ENCODE data around the gene HNMT.
"Not testable (repeated sequence)": the region's sequence is repeated elsewhere in the genome, so short reads cannot be mapped to it uniquely, and the experiment has no call there.

The HNMT gene

GRCh38 chr2:138016351-138017087, 52.2 kb downstream of the HNMT start:
- no peak for DNase-seq

- DNase-seq, result no peak
Observed at GRCh38 chr2:138017824-138018223, 53.6 kb downstream of the HNMT start.

- no peak for DNase-seq
Observed at GRCh38 chr2:138018866-138019688, 54.8 kb downstream of the HNMT start.

GRCh38 chr2:138020432-138020831, 56.2 kb downstream of the HNMT start:
- no peak for DNase-seq

- no peak for DNase-seq
Observed at GRCh38 chr2:138021154-138021553, 56.9 kb downstream of the HNMT start.

- DNase-seq, result no peak
Observed at GRCh38 chr2:138023298-138023697, 59.0 kb downstream of the HNMT start.

GRCh38 chr2:138023976-138024375, 59.7 kb downstream of the HNMT start:
- no peak for DNase-seq

- DNase-seq, result no peak
Observed at GRCh38 chr2:138026111-138027020, 62.1 kb downstream of the HNMT start.

GRCh38 chr2:138028538-138028937, 64.3 kb downstream of the HNMT start:
- no peak for DNase-seq

- no peak for DNase-seq
Observed at GRCh38 chr2:138029276-138029675, 65.0 kb downstream of the HNMT start.

- DNase-seq, result peak; percentile 14
Observed at GRCh38 chr2:138030459-138030858, 66.2 kb downstream of the HNMT start.

GRCh38 chr2:138032334-138032733, 68.1 kb downstream of the HNMT start:
- DNase-seq, result no peak

- no peak for DNase-seq
Observed at GRCh38 chr2:138034536-138034935, 70.3 kb downstream of the HNMT start.

- no peak for DNase-seq
Observed at GRCh38 chr2:138035608-138036217, 71.4 kb downstream of the HNMT start.

- DNase-seq, result no peak
Observed at GRCh38 chr2:138036522-138036921, 72.2 kb downstream of the HNMT start.

GRCh38 chr2:138037090-138037489, 72.8 kb downstream of the HNMT start:
- DNase-seq, result no peak

- no peak for DNase-seq
Observed at GRCh38 chr2:138040616-138041015, 76.3 kb downstream of the HNMT start.

GRCh38 chr2:138042311-138042710, 78.0 kb downstream of the HNMT start:
- no peak for DNase-seq

- DNase-seq, result not testable (repeated sequence)
Observed at GRCh38 chr2:138043588-138043987, 79.3 kb downstream of the HNMT start.

GRCh38 chr2:138058427-138058826, 94.2 kb downstream of the HNMT start:
- DNase-seq, result no peak

GRCh38 chr2:138059487-138060300, 95.4 kb downstream of the HNMT start:
- no peak for DNase-seq

GRCh38 chr2:138060301-138060635, 96.0 kb downstream of the HNMT start:
- no peak for DNase-seq

Data from activated CD4-positive, alpha-beta T cell treated with anti-CD3 and anti-CD28 coated beads, Interleukin-10, Interleukin-2, amounts not matched to agents 100 ng/mL and 50 ng/mL, durations not matched to agents 16 hours and 8 hours (primary cell).